Astrocyte (in vitro differentiated cells and primary cell): Measurements from ENCODE around the gene RIMBP2.

Source experiments
- EZH2 ChIP-seq: IDR thresholded peaks from 2 replicates; pipeline ENCODE4 v1.6.1; 2012; ENCODE audit warnings: mild to moderate bottlenecking, low read length, inconsistent platforms; ENCODE audit not compliant: insufficient read depth
- TF ChIP-seq, protein P1 (sequence below): IDR thresholded peaks from 2 replicates; pipeline ENCODE4 v1.5.1; 2011; ENCODE audit warnings: low read depth, mild to moderate bottlenecking, inconsistent platforms, low read length, moderate library complexity; ENCODE audit not compliant: insufficient read depth

- TF ChIP-seq, protein P1, sequence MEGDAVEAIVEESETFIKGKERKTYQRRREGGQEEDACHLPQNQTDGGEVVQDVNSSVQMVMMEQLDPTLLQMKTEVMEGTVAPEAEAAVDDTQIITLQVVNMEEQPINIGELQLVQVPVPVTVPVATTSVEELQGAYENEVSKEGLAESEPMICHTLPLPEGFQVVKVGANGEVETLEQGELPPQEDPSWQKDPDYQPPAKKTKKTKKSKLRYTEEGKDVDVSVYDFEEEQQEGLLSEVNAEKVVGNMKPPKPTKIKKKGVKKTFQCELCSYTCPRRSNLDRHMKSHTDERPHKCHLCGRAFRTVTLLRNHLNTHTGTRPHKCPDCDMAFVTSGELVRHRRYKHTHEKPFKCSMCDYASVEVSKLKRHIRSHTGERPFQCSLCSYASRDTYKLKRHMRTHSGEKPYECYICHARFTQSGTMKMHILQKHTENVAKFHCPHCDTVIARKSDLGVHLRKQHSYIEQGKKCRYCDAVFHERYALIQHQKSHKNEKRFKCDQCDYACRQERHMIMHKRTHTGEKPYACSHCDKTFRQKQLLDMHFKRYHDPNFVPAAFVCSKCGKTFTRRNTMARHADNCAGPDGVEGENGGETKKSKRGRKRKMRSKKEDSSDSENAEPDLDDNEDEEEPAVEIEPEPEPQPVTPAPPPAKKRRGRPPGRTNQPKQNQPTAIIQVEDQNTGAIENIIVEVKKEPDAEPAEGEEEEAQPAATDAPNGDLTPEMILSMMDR: no peak
- no peak for TF ChIP-seq EZH2
Observed at GRCh38 chr12:130371296-130371695, 344.8 kb downstream of the RIMBP2 start.
